Measurements from ENCODE around the gene ZNF429.
"Not testable (repeated sequence)": the region's sequence is repeated elsewhere in the genome, so short reads cannot be mapped to it uniquely, and the experiment has no call there.

Gene ZNF429

GRCh38 chr19:21505459-21506451 is at the start of gene ZNF429:
Gene ZNF429, plus strand, starts transcription at chr19:21505602. Its CDS starts 170 bp downstream, at chr19:21505772.
- peak; percentile 80 for DNase-seq (ENCODE audit: low read depth)

DNA sequence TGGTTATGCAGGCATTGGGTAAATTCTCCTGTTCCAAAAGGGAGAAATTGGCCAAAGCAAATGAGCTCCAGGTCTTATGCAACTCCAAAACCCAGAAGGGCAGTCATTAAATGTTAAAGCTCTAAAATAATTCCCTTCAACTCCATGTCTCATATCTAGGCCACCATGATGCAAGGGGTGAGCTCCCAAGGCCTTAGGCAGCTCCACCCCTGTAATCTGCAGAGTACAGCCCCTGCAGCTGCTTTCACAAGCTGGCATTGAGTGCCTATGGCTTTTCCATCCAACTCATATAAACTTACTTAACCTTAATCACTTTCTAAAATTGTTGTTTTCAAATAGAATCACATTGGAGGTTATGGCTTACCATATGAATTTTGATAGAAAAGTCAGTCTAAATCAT is 44.7 kb upstream of the ZNF429 start:
- no peak for DNase-seq (ENCODE audit: low read depth)

DNA sequence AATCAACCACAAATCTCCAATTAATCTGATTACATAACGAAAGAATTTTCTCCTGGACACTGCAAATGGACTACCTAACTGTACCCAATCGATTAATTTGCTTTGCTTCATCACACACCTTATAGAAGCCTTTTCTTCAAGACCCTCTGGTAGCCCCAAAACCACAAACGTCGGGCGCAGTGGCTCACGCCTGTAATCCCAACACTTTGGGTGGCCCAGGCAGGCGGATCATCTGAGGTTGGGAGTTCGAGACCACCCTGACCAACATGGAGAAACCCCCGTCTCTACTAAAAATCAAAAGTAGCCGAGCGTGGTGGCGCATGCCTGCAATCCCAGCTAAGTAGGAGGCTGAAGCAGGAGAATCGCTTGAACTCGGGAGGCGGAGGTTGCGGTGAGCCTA is 42.9 kb upstream of the ZNF429 start:
- no peak for DNase-seq (ENCODE audit: low read depth)

- peak; percentile 6 for DNase-seq (ENCODE audit: low read depth)
Observed at GRCh38 chr19:21463449-21464105, 41.8 kb upstream of the ZNF429 start.

- no peak for DNase-seq (ENCODE audit: low read depth)
Observed at GRCh38 chr19:21466627-21467026, 38.8 kb upstream of the ZNF429 start.

- no peak for DNase-seq (ENCODE audit: low read depth)
Observed at GRCh38 chr19:21468791-21469190, 36.6 kb upstream of the ZNF429 start.

GRCh38 chr19:21472507-21472906 is 32.9 kb upstream of the ZNF429 start:
- no peak for DNase-seq (ENCODE audit: low read depth)

GRCh38 chr19:21474671-21475181 is 30.7 kb upstream of the ZNF429 start:
- peak; percentile 56 for DNase-seq (ENCODE audit: low read depth)

GRCh38 chr19:21482361-21482760 is 23.0 kb upstream of the ZNF429 start:
- DNase-seq (ENCODE audit: low read depth): not testable (repeated sequence)

- peak; percentile 57 for DNase-seq (ENCODE audit: low read depth)
Observed at GRCh38 chr19:21482863-21483276, 22.5 kb upstream of the ZNF429 start.

GRCh38 chr19:21483589-21484170 is 21.7 kb upstream of the ZNF429 start:
- DNase-seq (ENCODE audit: low read depth): peak; percentile 61

DNA sequence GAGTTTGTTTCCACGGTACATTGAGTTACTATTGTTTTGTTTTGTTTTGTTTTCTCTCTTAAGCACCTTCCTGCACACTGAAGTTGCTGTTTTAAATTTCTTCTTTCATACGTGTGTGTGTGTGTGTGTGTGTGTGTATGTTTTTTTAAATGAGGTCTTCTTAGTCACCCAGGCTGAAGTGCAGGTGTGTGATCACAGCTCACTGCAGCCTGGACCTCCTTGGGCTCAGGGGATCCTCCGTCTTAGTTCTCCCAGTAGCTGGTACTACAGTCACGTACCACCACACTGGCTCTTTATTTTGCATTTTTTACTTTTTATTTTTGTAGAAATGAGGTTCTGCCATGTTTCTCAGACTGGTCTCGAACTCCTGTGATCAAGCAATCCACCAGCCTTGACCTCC is 20.8 kb upstream of the ZNF429 start:
- no peak for DNase-seq (ENCODE audit: low read depth)

- DNase-seq (ENCODE audit: low read depth): no peak
Observed at GRCh38 chr19:21485926-21486325, 19.5 kb upstream of the ZNF429 start.

DNA sequence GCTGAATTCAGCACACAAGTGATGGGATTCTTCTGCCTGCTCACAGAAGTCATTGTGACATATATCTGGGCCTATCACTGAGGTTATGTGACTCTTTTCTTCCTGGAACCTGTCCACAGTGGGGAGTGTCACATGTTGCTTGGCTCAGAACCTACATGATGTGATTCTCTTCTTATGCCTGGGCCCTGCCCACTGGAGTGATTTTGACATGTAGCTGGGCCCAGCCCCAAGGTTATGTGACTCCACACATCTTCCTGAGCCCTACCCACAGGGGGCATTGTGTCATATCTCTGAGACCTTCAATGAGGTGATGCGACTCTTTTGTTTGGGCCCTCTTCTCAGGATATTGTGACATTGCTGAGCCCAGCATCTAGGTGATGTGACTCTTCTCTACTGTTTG is 17.4 kb upstream of the ZNF429 start:
- no peak for DNase-seq (ENCODE audit: low read depth)

DNA sequence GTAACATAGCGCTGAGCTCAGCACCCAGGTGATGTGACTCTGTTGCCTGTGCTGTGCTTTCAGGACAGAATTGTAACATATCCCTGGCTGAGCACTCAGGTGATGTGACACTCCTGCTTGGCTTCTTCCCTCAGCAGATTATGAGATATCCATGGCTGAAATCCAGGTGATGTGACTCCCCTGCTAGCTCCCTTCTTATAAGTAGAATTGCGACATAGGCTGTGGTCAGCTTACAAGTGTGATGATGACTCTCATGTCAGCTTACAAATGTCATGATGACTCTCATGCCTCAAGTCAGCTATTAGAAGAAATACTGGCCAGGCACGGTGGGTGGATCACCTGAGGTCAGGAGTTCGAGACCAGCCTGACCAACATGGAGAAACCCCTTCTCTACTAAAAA is 14.3 kb upstream of the ZNF429 start:
- DNase-seq (ENCODE audit: low read depth): no peak

- no peak for DNase-seq (ENCODE audit: low read depth)
Observed at GRCh38 chr19:21492947-21493906, 12.2 kb upstream of the ZNF429 start.

- no peak for DNase-seq (ENCODE audit: low read depth)
Observed at GRCh38 chr19:21496876-21497275, 8.5 kb upstream of the ZNF429 start.

DNA sequence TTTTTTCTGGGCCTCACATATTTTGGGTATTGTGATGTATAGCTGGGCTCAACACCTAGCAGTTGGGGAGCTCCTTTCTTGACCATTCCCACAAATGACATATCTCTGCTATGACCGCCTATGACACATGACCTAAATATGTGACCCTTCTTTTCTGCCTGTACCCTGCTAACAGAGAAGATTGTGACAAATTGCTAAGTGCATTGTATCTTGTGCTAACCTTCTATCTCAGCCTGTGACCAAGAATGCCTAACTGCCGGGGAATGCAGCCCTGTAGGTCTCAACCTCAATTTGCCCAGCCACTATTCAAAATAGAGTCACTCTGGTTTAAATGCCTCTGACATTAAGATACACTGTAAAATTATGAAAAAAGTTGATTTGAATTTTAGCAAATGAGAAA is 6.8 kb upstream of the ZNF429 start:
- no peak for DNase-seq (ENCODE audit: low read depth)

GRCh38 chr19:21508198-21508597 is 2.8 kb downstream of the ZNF429 start:
- no peak for DNase-seq (ENCODE audit: low read depth)

DNA sequence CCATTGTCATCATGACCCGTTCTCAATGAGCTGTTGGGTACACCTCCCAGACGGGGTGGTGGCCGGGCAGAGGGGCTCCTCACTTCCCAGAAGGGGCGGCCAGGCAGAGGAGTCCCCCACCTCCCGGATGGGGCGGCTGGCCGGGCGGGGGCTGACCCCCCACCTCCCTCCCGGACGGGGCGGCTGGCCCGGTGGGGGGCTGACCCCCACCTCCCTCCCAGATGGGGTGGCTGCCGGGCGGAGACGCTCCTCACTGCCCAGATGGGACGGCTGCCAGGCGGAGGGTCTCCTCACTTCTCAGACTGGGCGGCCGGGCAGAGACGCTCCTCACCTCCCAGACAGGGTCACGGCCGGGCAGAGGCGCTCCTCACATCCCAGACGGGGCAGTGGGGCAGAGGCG is 5.7 kb downstream of the ZNF429 start:
- DNase-seq (ENCODE audit: low read depth): not testable (repeated sequence)

DNA sequence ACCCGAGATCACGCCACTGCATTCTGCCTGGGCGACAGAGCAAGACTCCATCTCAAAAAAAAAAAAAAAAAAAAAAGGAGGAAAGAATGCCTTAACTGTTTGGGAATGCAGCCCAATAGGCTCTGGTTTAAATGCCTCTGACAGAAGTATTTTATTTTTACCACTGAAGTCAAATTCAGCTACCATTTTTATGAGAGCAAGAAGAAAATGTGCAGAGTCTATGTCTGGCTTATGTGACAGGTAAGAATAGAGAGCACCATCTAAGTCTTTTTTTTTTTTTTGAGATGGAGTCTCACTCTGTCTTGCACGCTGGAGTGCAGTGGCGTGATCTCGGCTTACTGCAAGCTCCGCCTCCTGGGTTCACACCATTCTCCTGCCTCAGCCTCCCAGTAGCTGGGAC is 7.2 kb downstream of the ZNF429 start:
- not testable (repeated sequence) for DNase-seq (ENCODE audit: low read depth)

All from activated T-cell treated with anti-CD3 and anti-CD28 coated beads for 1 hour (primary cell).